Measurements from ENCODE around the gene DBNDD1.
A peak's percentile ranks its signal among the peaks of the same experiment; 100 is the strongest.

DBNDD1 gene

GRCh38 chr16:89965447-89966225 is 53.6 kb downstream of the DBNDD1 start:
- no peaks in the 10 kb centered on the region for H3K9me3 Mint-ChIP-seq
- H3K4me3 Mint-ChIP-seq = no peak overlapping the region
- H3K27ac Mint-ChIP-seq = peak overlapping the region; percentile 19
- intact Hi-C loops (cut with micrococcal nuclease) = no loop called here
- H3K4me1 Mint-ChIP-seq (ENCODE audit: low read depth) = peaks cover 42% of the 10 kb centered on the region
- H3K27me3 Mint-ChIP-seq = no peaks in the 10 kb centered on the region
- H3K36me3 Mint-ChIP-seq (ENCODE audit: low read depth) = peaks cover 90% of the 10 kb centered on the region

GRCh38 chr16:89964201-89964600 is 55.1 kb downstream of the DBNDD1 start:
- intact Hi-C loops (cut with micrococcal nuclease) = no loop called here
- H3K27me3 Mint-ChIP-seq = no peaks in the 10 kb centered on the region

GRCh38 chr16:89962754-89963498 is 56.3 kb downstream of the DBNDD1 start:
- intact Hi-C loops (cut with micrococcal nuclease) = no loop called here
- H3K9me3 Mint-ChIP-seq = no peaks in the 10 kb centered on the region
- H3K27me3 Mint-ChIP-seq = no peaks in the 10 kb centered on the region
- H3K36me3 Mint-ChIP-seq (ENCODE audit: low read depth) = peaks cover 100% of the 10 kb centered on the region
- no peak overlapping the region for H3K27ac Mint-ChIP-seq
- no peak overlapping the region for H3K4me3 Mint-ChIP-seq
- peaks cover 59% of the 10 kb centered on the region for H3K4me1 Mint-ChIP-seq (ENCODE audit: low read depth)

More at GRCh38 chr16:89964201-89964600, 55.1 kb downstream of the DBNDD1 start:
- H3K4me3 Mint-ChIP-seq = no peak overlapping the region
- H3K4me1 Mint-ChIP-seq (ENCODE audit: low read depth) = peaks cover 47% of the 10 kb centered on the region
- H3K36me3 Mint-ChIP-seq (ENCODE audit: low read depth) = peaks cover 99% of the 10 kb centered on the region
- no peak overlapping the region for H3K27ac Mint-ChIP-seq
- no peaks in the 10 kb centered on the region for H3K9me3 Mint-ChIP-seq

- Mint-ChIP-seq H3K4me3 (no peak overlapping the region), H3K27me3 (no peaks in the 10 kb centered on the region), H3K36me3 (ENCODE audit: low read depth) (peaks cover 99% of the 10 kb centered on the region), H3K27ac (no peak overlapping the region), H3K9me3 (no peaks in the 10 kb centered on the region), H3K4me1 (ENCODE audit: low read depth) (peaks cover 59% of the 10 kb centered on the region)
- intact Hi-C loops (cut with micrococcal nuclease) = no loop called here
These were observed 57.3 kb downstream of the DBNDD1 start for GRCh38 chr16:89961920-89962319.

GRCh38 chr16:89960966-89961365 is 58.3 kb downstream of the DBNDD1 start:
- peaks cover 89% of the 10 kb centered on the region for H3K36me3 Mint-ChIP-seq (ENCODE audit: low read depth)
- no peak overlapping the region for H3K4me3 Mint-ChIP-seq

GRCh38 chr16:89958596-89958995 is 60.7 kb downstream of the DBNDD1 start:
- Mint-ChIP-seq H3K4me1 (ENCODE audit: low read depth) (peaks cover 77% of the 10 kb centered on the region), H3K27ac (peak overlapping the region; percentile 91), H3K4me3 (peak overlapping the region; percentile 52), H3K36me3 (ENCODE audit: low read depth) (peaks cover 87% of the 10 kb centered on the region), H3K27me3 (no peaks in the 10 kb centered on the region), H3K9me3 (no peaks in the 10 kb centered on the region)
- intact Hi-C loops (cut with micrococcal nuclease) = no loop called here

More at GRCh38 chr16:89960966-89961365, 58.3 kb downstream of the DBNDD1 start:
- intact Hi-C loops (cut with micrococcal nuclease) = no loop called here
- no peak overlapping the region for H3K27ac Mint-ChIP-seq
- no peaks in the 10 kb centered on the region for H3K27me3 Mint-ChIP-seq
- H3K4me1 Mint-ChIP-seq (ENCODE audit: low read depth) = peaks cover 59% of the 10 kb centered on the region
- no peaks in the 10 kb centered on the region for H3K9me3 Mint-ChIP-seq

- peak overlapping the region; percentile 91 for H3K27ac Mint-ChIP-seq
- H3K27me3 Mint-ChIP-seq = no peaks in the 10 kb centered on the region
- intact Hi-C loops (cut with micrococcal nuclease) = no loop called here
- no peaks in the 10 kb centered on the region for H3K9me3 Mint-ChIP-seq
- H3K36me3 Mint-ChIP-seq (ENCODE audit: low read depth) = peaks cover 82% of the 10 kb centered on the region
- peak overlapping the region; percentile 84 for H3K4me3 Mint-ChIP-seq
- peaks cover 80% of the 10 kb centered on the region for H3K4me1 Mint-ChIP-seq (ENCODE audit: low read depth)
These were observed 61.2 kb downstream of the DBNDD1 start for GRCh38 chr16:89958068-89958467.

GRCh38 chr16:89957216-89957785 is 62.0 kb downstream of the DBNDD1 start:
- H3K4me1 Mint-ChIP-seq (ENCODE audit: low read depth) = peaks cover 87% of the 10 kb centered on the region

GRCh38 chr16:89956505-89957215 is 62.6 kb downstream of the DBNDD1 start:
- Mint-ChIP-seq H3K27ac (peak overlapping the region; percentile 91), H3K36me3 (ENCODE audit: low read depth) (peaks cover 67% of the 10 kb centered on the region), H3K27me3 (no peaks in the 10 kb centered on the region), H3K4me1 (ENCODE audit: low read depth) (peaks cover 89% of the 10 kb centered on the region), H3K4me3 (peak overlapping the region; percentile 84), H3K9me3 (no peaks in the 10 kb centered on the region)
- intact Hi-C loops (cut with micrococcal nuclease) = loop anchor here (2.0 kb wide), 1 partner anchor 16 kb away; no protein-coding TSS in a partner anchor

More at GRCh38 chr16:89957216-89957785, 62.0 kb downstream of the DBNDD1 start:
- Mint-ChIP-seq H3K4me3 (peak overlapping the region; percentile 84), H3K9me3 (no peaks in the 10 kb centered on the region), H3K36me3 (ENCODE audit: low read depth) (peaks cover 74% of the 10 kb centered on the region), H3K27me3 (no peaks in the 10 kb centered on the region), H3K27ac (peak overlapping the region; percentile 91)
- intact Hi-C loops (cut with micrococcal nuclease) = loop anchor here (2.0 kb wide), 1 partner anchor 16 kb away; no protein-coding TSS in a partner anchor

GRCh38 chr16:89955001-89955685 is 64.1 kb downstream of the DBNDD1 start:
- H3K4me1 Mint-ChIP-seq (ENCODE audit: low read depth) = peaks cover 84% of the 10 kb centered on the region
- H3K4me3 Mint-ChIP-seq = no peak overlapping the region
- H3K9me3 Mint-ChIP-seq = no peaks in the 10 kb centered on the region
- intact Hi-C loops (cut with micrococcal nuclease) = no loop called here
- H3K27ac Mint-ChIP-seq = peak overlapping the region; percentile 91
- peaks cover 56% of the 10 kb centered on the region for H3K36me3 Mint-ChIP-seq (ENCODE audit: low read depth)
- H3K27me3 Mint-ChIP-seq = peaks cover 2% of the 10 kb centered on the region

All from dendritic cell treated with granulocyte-macrophage colony-stimulating factor and Interleukin-4, amounts not matched to agents 40 ng/mL and 50 ng/mL, for 4 days (primary cell).